ENCODE results near the gene SMAD7.

Gene SMAD7

GRCh38 chr18:48988508-48989303 is 37.9 kb upstream of the SMAD7 start:
- DNase-seq (ENCODE audit: low read depth, low spot score), result no peak
- H3K27ac ChIP-seq, result no peak overlapping the region

- no peak for DNase-seq (ENCODE audit: low read depth, low spot score)
- no peak overlapping the region for H3K27ac ChIP-seq
Measured at GRCh38 chr18:48987821-48988220, 37.1 kb upstream of the SMAD7 start.

GRCh38 chr18:48986851-48987761 is 36.3 kb upstream of the SMAD7 start:
- no peak overlapping the region for H3K27ac ChIP-seq
- DNase-seq (ENCODE audit: low read depth, low spot score), result no peak

- DNase-seq (ENCODE audit: low read depth, low spot score), result no peak
Measured at GRCh38 chr18:48985161-48985560, 34.4 kb upstream of the SMAD7 start.

GRCh38 chr18:48983793-48984437 is 33.1 kb upstream of the SMAD7 start:
- no peak for DNase-seq (ENCODE audit: low read depth, low spot score)
- H3K27ac ChIP-seq, result no peak overlapping the region

More at GRCh38 chr18:48985161-48985560, 34.4 kb upstream of the SMAD7 start:
- no peak overlapping the region for H3K27ac ChIP-seq

- H3K27ac ChIP-seq, result no peak overlapping the region
- no peak for DNase-seq (ENCODE audit: low read depth, low spot score)
Measured at GRCh38 chr18:48982266-48982665, 31.5 kb upstream of the SMAD7 start.

- DNase-seq (ENCODE audit: low read depth, low spot score), result no peak
- no peak overlapping the region for H3K27ac ChIP-seq
Measured at GRCh38 chr18:48979944-48980890, 29.5 kb upstream of the SMAD7 start.

- H3K27ac ChIP-seq, result no peak overlapping the region
- no peak for DNase-seq (ENCODE audit: low read depth, low spot score)
Measured at GRCh38 chr18:48977914-48978313, 27.1 kb upstream of the SMAD7 start.

GRCh38 chr18:48975817-48976649 is 25.3 kb upstream of the SMAD7 start:
- DNase-seq (ENCODE audit: low read depth, low spot score), result no peak
- peak overlapping the region; percentile 77 for H3K27ac ChIP-seq

- DNase-seq (ENCODE audit: low read depth, low spot score), result no peak
- H3K27ac ChIP-seq, result peak overlapping the region; percentile 77
Measured at GRCh38 chr18:48975120-48975816, 24.5 kb upstream of the SMAD7 start.

- peak overlapping the region; percentile 52 for H3K27ac ChIP-seq
Measured at GRCh38 chr18:48974304-48975119, 23.7 kb upstream of the SMAD7 start.

GRCh38 chr18:48973731-48974130 is 23.0 kb upstream of the SMAD7 start:
- H3K27ac ChIP-seq, result peak overlapping the region; percentile 52
- DNase-seq (ENCODE audit: low read depth, low spot score), result no peak

More at GRCh38 chr18:48974304-48975119, 23.7 kb upstream of the SMAD7 start:
- no peak for DNase-seq (ENCODE audit: low read depth, low spot score)

- no peak overlapping the region for H3K27ac ChIP-seq
- DNase-seq (ENCODE audit: low read depth, low spot score), result no peak
Measured at GRCh38 chr18:48968412-48969215, 17.8 kb upstream of the SMAD7 start.

- H3K27ac ChIP-seq, result no peak overlapping the region
- DNase-seq (ENCODE audit: low read depth, low spot score), result no peak
Measured at GRCh38 chr18:48967545-48967944, 16.8 kb upstream of the SMAD7 start.

GRCh38 chr18:48966523-48966922 is 15.8 kb upstream of the SMAD7 start:
- no peak for DNase-seq (ENCODE audit: low read depth, low spot score)
- H3K27ac ChIP-seq, result no peak overlapping the region

All from epithelial cell of prostate (primary cell).